Upper lobe of left lung (tissue), 4 donors: ENCODE measurements around the gene ATP2C1.

Experiments used
- CTCF ChIP-seq, 6 experiments: fragments of 450-650 bp in 4 of 6; fragments of 200-600 bp in 2 of 6; sonication (generic) in 2 of 6; IDR thresholded peaks; one replicate each; pipeline ENCODE4 v1.5.1; 2016 to 2019; ENCODE audit warnings: antibody characterized with exemption in 6 of 6
- POLR2A ChIP-seq, 4 donors: fragments of 450-650 bp; IDR thresholded peaks; one replicate each; pipeline ENCODE4 v1.5.1; 2016 to 2017; ENCODE audit warnings: antibody characterized with exemption in 4 of 4, mild to moderate bottlenecking in 2 of 4
- POLR2AphosphoS5 ChIP-seq, 2 donors: sonication (generic); formaldehyde crosslinking; IDR thresholded peaks; one replicate each; pipeline ENCODE4 v1.5.1; 2017; ENCODE audit warnings: antibody characterized with exemption in 2 of 2

- TF ChIP-seq CTCF (IDR thresholded peaks at IDR 0.05): no peak
- no peak for TF ChIP-seq POLR2AphosphoS5 (IDR thresholded peaks at IDR 0.05)
- TF ChIP-seq POLR2A (IDR thresholded peaks at IDR 0.05): no peak
These were observed 67.6 kb downstream of the ATP2C1 start for GRCh38 chr3:130961458-130961857.
